ENCODE data around the gene AGPAT1.
"Not testable (repeated sequence)": the region's sequence is repeated elsewhere in the genome, so short reads cannot be mapped to it uniquely, and the experiment has no call there.

Gene AGPAT1

GRCh38 chr6:32175711-32176475 is at the start of gene AGPAT1:
TSS of gene AGPAT1 (minus strand) at chr6:32176084. CDS start at chr6:32171496, 4,588 bp downstream.
- peak; percentile 89 to 99 for DNase-seq

GRCh38 chr6:32224696-32225095 is 48.8 kb upstream of the AGPAT1 start:
- DNase-seq, result no peak

- no peak for DNase-seq
Measured at GRCh38 chr6:32223258-32224235, 47.7 kb upstream of the AGPAT1 start, which contains the start of gene NOTCH4. TSS of gene NOTCH4 (minus strand) at chr6:32224067. CDS start at chr6:32223928, 139 bp downstream.

- no peak for DNase-seq
Measured at GRCh38 chr6:32222333-32223230, 46.7 kb upstream of the AGPAT1 start.

- DNase-seq, result no peak
Measured at GRCh38 chr6:32220021-32220420, 44.1 kb upstream of the AGPAT1 start.

- no peak for DNase-seq
Measured at GRCh38 chr6:32218167-32218566, 42.3 kb upstream of the AGPAT1 start.

- DNase-seq, result no peak
Measured at GRCh38 chr6:32216998-32217397, 41.1 kb upstream of the AGPAT1 start.

GRCh38 chr6:32216285-32216684 is 40.4 kb upstream of the AGPAT1 start:
- no peak for DNase-seq

GRCh38 chr6:32215617-32216016 is 39.7 kb upstream of the AGPAT1 start:
- no peak for DNase-seq

- no peak for DNase-seq
Measured at GRCh38 chr6:32214126-32214525, 38.2 kb upstream of the AGPAT1 start.

GRCh38 chr6:32213649-32214048 is 37.8 kb upstream of the AGPAT1 start:
- DNase-seq, result no peak

- no peak for DNase-seq
Measured at GRCh38 chr6:32212076-32212760, 36.3 kb upstream of the AGPAT1 start.

GRCh38 chr6:32211432-32211831 is 35.5 kb upstream of the AGPAT1 start:
- DNase-seq, result not testable (repeated sequence)

GRCh38 chr6:32210191-32210601 is 34.3 kb upstream of the AGPAT1 start:
- DNase-seq, result no peak

- DNase-seq, result no peak
Measured at GRCh38 chr6:32208996-32209395, 33.1 kb upstream of the AGPAT1 start.

GRCh38 chr6:32204268-32204715 is 28.4 kb upstream of the AGPAT1 start:
- no peak for DNase-seq

- DNase-seq, result no peak
Measured at GRCh38 chr6:32203426-32204267, 27.8 kb upstream of the AGPAT1 start.

- DNase-seq, result no peak
Measured at GRCh38 chr6:32202186-32202585, 26.3 kb upstream of the AGPAT1 start.

- DNase-seq, result no peak
Measured at GRCh38 chr6:32200711-32201475, 25.0 kb upstream of the AGPAT1 start.

- DNase-seq, result no peak
Measured at GRCh38 chr6:32198866-32199265, 23.0 kb upstream of the AGPAT1 start.

Data from inflammatory macrophage treated with lipopolysaccharide for 1 hour (primary cell).